IMR-90 (cell line): ENCODE results near the gene PIAS1. TPM values are rescaled to one million over a fixed set of nuclear protein-coding genes. Genes with fewer than 3 reads are reported as not detected.

ENCODE experiments used
- ATAC-seq: fragments of 200-7000 bp; cut with Tn5 transposase; 2 replicates; pipeline ENCODE4 v1.9.1; 2020; ENCODE audit warnings: low read depth, mild to moderate bottlenecking, moderate library complexity
- BruUV-seq: library from RNA; stranded (reverse); fragments of 400-500 nt; replicated peaks from 2 replicates; lab custom pipeline; 2021; lab: Mats Ljungman, UMichigan
- CTCF ChIA-PET: fragments of 300-600 bp; formaldehyde crosslinking; extraction: SDS; loops from one replicate; lab custom pipeline; 2021; ENCODE audit warnings: antibody characterized with exemption; lab: Yijun Ruan, JAX
- POLR2A ChIA-PET: fragments of 300-600 bp; sonication (Branson Sonifier 250); formaldehyde crosslinking; loops from one replicate; lab custom pipeline; 2022; ENCODE audit warnings: antibody characterized with exemption; ENCODE audit not compliant: unreplicated experiment; lab: Charles Lee
- DNase-seq: peaks from one replicate; pipeline ENCODE4 v3.0.0; 2013
- H2AFZ ChIP-seq: replicated peaks from 2 replicates; pipeline ENCODE3; 2013; ENCODE audit warnings: low read length, mild to moderate bottlenecking; ENCODE audit not compliant: poor library complexity
- H2AK5ac ChIP-seq: 2 replicates; pipeline ENCODE4 v1.6.1; 2013; ENCODE audit warnings: low read depth, low read length, inconsistent platforms
- H2AK9ac ChIP-seq: replicated peaks from 2 replicates; pipeline ENCODE3; 2013; ENCODE audit warnings: mild to moderate bottlenecking, low read depth, low read length, moderate library complexity; ENCODE audit not compliant: poor library complexity
- H2BK120ac ChIP-seq: 2 replicates; pipeline ENCODE4 v1.6.1; 2013; ENCODE audit warnings: low read depth, low read length, inconsistent platforms
- H2BK15ac ChIP-seq: 3 replicates; pipeline ENCODE4 v1.6.1; 2013; ENCODE audit warnings: low read depth, low read length, inconsistent platforms
- H2BK20ac ChIP-seq: 2 replicates; pipeline ENCODE4 v1.6.1; 2013; ENCODE audit warnings: low read depth, mild to moderate bottlenecking, inconsistent platforms, low read length, moderate library complexity
- H2BK5ac ChIP-seq: 2 replicates; pipeline ENCODE4 v1.6.1; 2013; ENCODE audit warnings: mild to moderate bottlenecking, low read depth, low read length, inconsistent platforms; ENCODE audit not compliant: poor library complexity, severe bottlenecking
- H3K14ac ChIP-seq: replicated peaks from 2 replicates; pipeline ENCODE4 v1.6.1; 2013; ENCODE audit warnings: low read depth, low read length, inconsistent platforms
- H3K18ac ChIP-seq: 2 replicates; pipeline ENCODE4 v1.6.1; 2013; ENCODE audit warnings: low read depth, low read length, control low read depth
- H3K23ac ChIP-seq: 2 replicates; pipeline ENCODE4 v1.6.1; 2013; ENCODE audit warnings: low read depth, low read length, inconsistent platforms
- H3K27ac ChIP-seq: 2 replicates; pipeline ENCODE4 v1.5.1; 2013; ENCODE audit warnings: mild to moderate bottlenecking, control low read depth, low read length; ENCODE audit not compliant: insufficient read depth
- H3K27me3 ChIP-seq: 2 replicates; pipeline ENCODE4 v1.6.1; 2013; ENCODE audit warnings: low read length; ENCODE audit not compliant: control insufficient read depth, insufficient read depth
- H3K36me3 ChIP-seq: 2 replicates; pipeline ENCODE4 v1.6.1; 2013; ENCODE audit warnings: low read length, mixed read lengths; ENCODE audit not compliant: control insufficient read depth, insufficient read depth
- H3K4ac ChIP-seq: 2 replicates; pipeline ENCODE4 v1.6.1; 2013; ENCODE audit warnings: low read depth, low read length, inconsistent platforms
- H3K4me1 ChIP-seq: 2 replicates; pipeline ENCODE4 v1.6.1; 2013; ENCODE audit warnings: low read length, mixed read lengths; ENCODE audit not compliant: control insufficient read depth, insufficient read depth
- H3K4me2 ChIP-seq: 2 replicates; pipeline ENCODE4 v1.6.1; 2013; ENCODE audit warnings: low read depth, mild to moderate bottlenecking, control low read depth, low read length, moderate library complexity
- H3K4me3 ChIP-seq: 2 replicates; pipeline ENCODE4 v1.5.1; 2013; ENCODE audit warnings: low read depth, mild to moderate bottlenecking, control low read depth, low read length, moderate library complexity; ENCODE audit not compliant: insufficient read depth
- H3K56ac ChIP-seq: 2 replicates; pipeline ENCODE4 v1.6.1; 2013; ENCODE audit warnings: low read length, inconsistent platforms; ENCODE audit not compliant: insufficient read depth; ENCODE audit errors: extremely low read depth
- H3K79me1 ChIP-seq, 2 experiments: 2 replicates each; pipeline ENCODE4 v1.6.1; 2013; ENCODE audit warnings: low read length in 2 of 2, inconsistent platforms in 1 of 2, low read depth in 1 of 2
- H3K9ac ChIP-seq: 2 replicates; pipeline ENCODE4 v1.6.1; 2013; ENCODE audit warnings: low read depth, low read length, control low read depth
- H3K9me1 ChIP-seq: 2 replicates; pipeline ENCODE4 v1.6.1; 2013; ENCODE audit warnings: low read length, inconsistent platforms; ENCODE audit not compliant: insufficient read depth
- H3K9me3 ChIP-seq: 2 replicates; pipeline ENCODE4 v1.6.1; 2013; ENCODE audit warnings: low read length; ENCODE audit not compliant: control insufficient read depth, insufficient read depth
- H4K20me1 ChIP-seq: 2 replicates; pipeline ENCODE4 v1.6.1; 2013; ENCODE audit warnings: low read length, inconsistent platforms; ENCODE audit not compliant: insufficient read depth
- H4K5ac ChIP-seq: 2 replicates; pipeline ENCODE4 v1.6.1; 2013; ENCODE audit warnings: mild to moderate bottlenecking, low read depth, low read length, control low read depth
- H4K8ac ChIP-seq, 2 experiments: 2 replicates each; pipeline ENCODE4 v1.6.1; 2013; ENCODE audit warnings: low read depth in 2 of 2, low read length in 2 of 2, control low read depth in 1 of 2, inconsistent platforms in 1 of 2
- H4K91ac ChIP-seq: 2 replicates; pipeline ENCODE4 v1.6.1; 2013; ENCODE audit warnings: low read depth, low read length, inconsistent platforms; ENCODE audit not compliant: insufficient read depth
- BHLHE40 ChIP-seq: fragments of 150-350 bp; IDR thresholded peaks from 2 replicates; pipeline ENCODE4 v1.6.1; 2016; ENCODE audit warnings: mild to moderate bottlenecking, low read depth, low read length
- CEBPB ChIP-seq: IDR thresholded peaks from 2 replicates; pipeline ENCODE4 v1.6.1; 2012; ENCODE audit warnings: low read depth, low read length, improper control_type of control experiment
- FOS ChIP-seq: fragments of 150-350 bp; IDR thresholded peaks from 2 replicates; pipeline ENCODE4 v1.6.1; 2016; ENCODE audit warnings: low read depth, low read length
- MAZ ChIP-seq: IDR thresholded peaks from 2 replicates; pipeline ENCODE4 v1.6.1; 2012; ENCODE audit warnings: low read depth, mild to moderate bottlenecking, low read length, improper control_type of control experiment, moderate library complexity, borderline replicate concordance
- MXI1 ChIP-seq: IDR thresholded peaks from 2 replicates; pipeline ENCODE4 v1.6.1; 2012; ENCODE audit warnings: low read depth, mild to moderate bottlenecking, low read length, moderate library complexity, borderline replicate concordance
- POLR2A ChIP-seq: IDR thresholded peaks from 2 replicates; pipeline ENCODE4 v1.6.1; 2012; ENCODE audit warnings: mild to moderate bottlenecking, low read depth, low read length
- RAD21 ChIP-seq: IDR thresholded peaks from 2 replicates; pipeline ENCODE4 v1.6.1; 2012; ENCODE audit warnings: low read length, improper control_type of control experiment
- RFX5 ChIP-seq: IDR thresholded peaks from 2 replicates; pipeline ENCODE4 v1.8.0; 2012; ENCODE audit warnings: low read depth, mild to moderate bottlenecking, low read length, moderate library complexity
- WGBS, 2 experiments: methylation state at CpG; one replicate each; pipeline versions ENCODE4 v1.1.5 to v1.1.7; 2013; ENCODE audit warnings: missing lambda C conversion rate in 2 of 2; ENCODE audit not compliant: insufficient read length in 1 of 2; ENCODE audit errors: extremely low coverage in 2 of 2; 5-methylcytosine and 5-hydroxymethylcytosine counted together
- dilution Hi-C: fragments of 300-500 bp; cut with HindIII; formaldehyde crosslinking; loops from one replicate; pipeline ENCODE4 v1.14.3; 2018; ENCODE audit warnings: low sequenced_read_pairs; ENCODE audit not compliant: unreplicated experiment
- in situ Hi-C: fragments of 300-500 bp; cut with MboI; formaldehyde crosslinking; loops from 3 replicates; pipeline ENCODE4 v1.14.3; 2019; ENCODE audit warnings: low sequenced_read_pairs, inconsistent platforms, mixed read lengths
- intact Hi-C: fragments of 100-400 bp; cut with micrococcal nuclease; formaldehyde crosslinking; loops from 2 replicates; pipeline ENCODE4 v1.10.0; 2022
- polyA plus RNA-seq, 3 experiments: library from polyadenylated mRNA; depleted of rRNA; stranded (reverse); fragments of >200 nt; gene quantifications; 2 replicates each; pipeline ENCODE4 v1.2.3, GENCODE V29; 2012; ENCODE audit warnings: low replicate concordance in 1 of 3
- total RNA-seq: library from RNA; depleted of rRNA; stranded (reverse); fragments of >200 nt; gene quantifications from 2 replicates; pipeline ENCODE4 v1.2.3, GENCODE V29; 2012
- TF ChIP-seq, protein P1 (sequence below): conservative IDR thresholded peaks from 2 replicates; pipeline ENCODE4 v1.5.1; 2012; ENCODE audit warnings: mild to moderate bottlenecking, low read depth, low read length, improper control_type of control experiment
- TF ChIP-seq, protein P2 (sequence below): fragments of 150-350 bp; IDR thresholded peaks from 2 replicates; pipeline ENCODE4 v1.6.1; 2016; ENCODE audit warnings: low read depth, mild to moderate bottlenecking, low read length, moderate library complexity, borderline replicate concordance

The PIAS1 gene
- total and polyA plus RNA-seq, 2 of the 4 experiments (the other 2 are of a cell fraction): 20.0 to 63.6 TPM

DNA sequence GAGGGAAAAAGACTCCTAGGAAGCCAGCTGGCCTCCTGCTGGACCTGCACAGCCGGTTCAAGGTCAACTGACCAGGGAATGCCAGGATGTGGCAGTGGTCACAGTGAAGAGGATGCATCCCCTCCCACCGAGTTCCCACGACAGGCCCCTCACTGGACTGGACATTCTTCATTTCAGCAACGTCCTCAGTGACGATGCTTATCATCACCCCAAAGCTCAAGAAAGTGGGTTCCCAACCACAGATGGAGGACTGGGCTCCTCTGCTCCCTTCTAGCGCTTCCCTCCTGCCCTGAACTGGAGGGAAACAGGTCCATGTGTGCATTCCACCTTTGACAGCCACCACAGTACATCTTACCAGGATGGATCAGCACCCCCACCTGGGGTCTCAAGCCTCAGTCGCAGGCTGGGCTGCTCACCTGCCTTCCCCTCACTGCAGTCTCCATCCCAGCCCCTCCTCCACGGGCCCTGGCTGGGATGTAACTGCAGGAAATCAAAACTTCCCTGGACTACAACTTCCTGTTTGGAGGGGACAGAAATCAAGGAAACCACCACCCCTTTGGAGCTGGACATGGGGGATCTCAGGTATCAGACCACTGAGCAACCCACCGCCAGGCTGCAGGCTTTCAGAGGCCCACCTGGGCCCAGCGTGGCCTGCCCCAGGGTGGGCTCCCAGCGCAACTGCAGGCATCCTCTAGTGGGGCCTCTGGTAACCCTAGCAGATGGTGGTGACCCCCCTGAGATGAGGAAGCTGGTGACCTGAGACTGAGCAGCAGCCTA, 143.7 kb downstream of the PIAS1 start:
- H3K4me3 ChIP-seq: no peak overlapping the region
- no peak overlapping the region for H3K9ac ChIP-seq
- no peak overlapping the region for H3K27ac ChIP-seq
- no peaks in the 10 kb centered on the region for H4K20me1 ChIP-seq
- H3K27me3 ChIP-seq: no peaks in the 10 kb centered on the region
- no peak overlapping the region for H3K18ac ChIP-seq
- TF ChIP-seq CEBPB (no peak), RAD21 (no peak), RFX5 (no peak), MXI1 (no peak), BHLHE40 (no peak), FOS (no peak), POLR2A (no peak), MAZ (no peak)
- TF ChIP-seq, protein P1, sequence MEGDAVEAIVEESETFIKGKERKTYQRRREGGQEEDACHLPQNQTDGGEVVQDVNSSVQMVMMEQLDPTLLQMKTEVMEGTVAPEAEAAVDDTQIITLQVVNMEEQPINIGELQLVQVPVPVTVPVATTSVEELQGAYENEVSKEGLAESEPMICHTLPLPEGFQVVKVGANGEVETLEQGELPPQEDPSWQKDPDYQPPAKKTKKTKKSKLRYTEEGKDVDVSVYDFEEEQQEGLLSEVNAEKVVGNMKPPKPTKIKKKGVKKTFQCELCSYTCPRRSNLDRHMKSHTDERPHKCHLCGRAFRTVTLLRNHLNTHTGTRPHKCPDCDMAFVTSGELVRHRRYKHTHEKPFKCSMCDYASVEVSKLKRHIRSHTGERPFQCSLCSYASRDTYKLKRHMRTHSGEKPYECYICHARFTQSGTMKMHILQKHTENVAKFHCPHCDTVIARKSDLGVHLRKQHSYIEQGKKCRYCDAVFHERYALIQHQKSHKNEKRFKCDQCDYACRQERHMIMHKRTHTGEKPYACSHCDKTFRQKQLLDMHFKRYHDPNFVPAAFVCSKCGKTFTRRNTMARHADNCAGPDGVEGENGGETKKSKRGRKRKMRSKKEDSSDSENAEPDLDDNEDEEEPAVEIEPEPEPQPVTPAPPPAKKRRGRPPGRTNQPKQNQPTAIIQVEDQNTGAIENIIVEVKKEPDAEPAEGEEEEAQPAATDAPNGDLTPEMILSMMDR: no peak
- TF ChIP-seq, protein P2, sequence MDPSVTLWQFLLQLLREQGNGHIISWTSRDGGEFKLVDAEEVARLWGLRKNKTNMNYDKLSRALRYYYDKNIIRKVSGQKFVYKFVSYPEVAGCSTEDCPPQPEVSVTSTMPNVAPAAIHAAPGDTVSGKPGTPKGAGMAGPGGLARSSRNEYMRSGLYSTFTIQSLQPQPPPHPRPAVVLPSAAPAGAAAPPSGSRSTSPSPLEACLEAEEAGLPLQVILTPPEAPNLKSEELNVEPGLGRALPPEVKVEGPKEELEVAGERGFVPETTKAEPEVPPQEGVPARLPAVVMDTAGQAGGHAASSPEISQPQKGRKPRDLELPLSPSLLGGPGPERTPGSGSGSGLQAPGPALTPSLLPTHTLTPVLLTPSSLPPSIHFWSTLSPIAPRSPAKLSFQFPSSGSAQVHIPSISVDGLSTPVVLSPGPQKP: no peak
- H3K36me3 ChIP-seq: peaks cover 5% of the 10 kb centered on the region; the same call in 1 of the 2 replicates
- in situ Hi-C loops (no loop called here), intact Hi-C loops (no loop called here), dilution Hi-C loops (no loop called here)
- no peak overlapping the region for H2BK20ac ChIP-seq
- no peak overlapping the region for H2BK15ac ChIP-seq
- 0 out of 2 replicates have a peak, but pooled peaks cover 1% of the 10 kb centered on the region for H3K9me1 ChIP-seq
- H2AK9ac ChIP-seq: no peak overlapping the region
- no peaks in the 10 kb centered on the region for H3K9me3 ChIP-seq
- H2BK120ac ChIP-seq: no peak overlapping the region
- CTCF ChIA-PET: no interaction called here
- DNase-seq (no peak), ATAC-seq (no peak)
- H3K4me1 ChIP-seq: no peaks in the 10 kb centered on the region
- H3K23ac ChIP-seq: no peak overlapping the region
- no peak overlapping the region for H3K14ac ChIP-seq
- H4K8ac ChIP-seq: no peak overlapping the region
- H3K56ac ChIP-seq: no peak overlapping the region
- no peak overlapping the region for H3K4ac ChIP-seq
- 93% methylated on average over 3 of the region's 11 CpGs; no CpG with 5 or more reads in 1 of the 2 experiments for WGBS, 2 experiments
- BruUV-seq: no TSS peak
- H2BK5ac ChIP-seq: no peak overlapping the region
- H4K5ac ChIP-seq: no peak overlapping the region
- no peak overlapping the region for H4K91ac ChIP-seq
- H2AK5ac ChIP-seq: no peak overlapping the region
- H3K4me2 ChIP-seq: no peak overlapping the region
- H3K79me1 ChIP-seq: peaks cover 4 to 5% of the 10 kb centered on the region in 2 experiments; a peak in 2 of 4 replicates
- no peak overlapping the region for H2AFZ ChIP-seq
- POLR2A ChIA-PET: no interaction called here
